Activated CD8-positive, alpha-beta memory T cell treated with anti-CD3 and anti-CD28 coated beads, Interleukin-2, amount 50 U/mL, for 4 hours (primary cell): ENCODE measurements around the gene ESYT2.

ENCODE experiments used
- DNase-seq: peaks from one replicate; pipeline ENCODE4 v3.0.0-alpha.2; 2020

The ESYT2 gene

DNA sequence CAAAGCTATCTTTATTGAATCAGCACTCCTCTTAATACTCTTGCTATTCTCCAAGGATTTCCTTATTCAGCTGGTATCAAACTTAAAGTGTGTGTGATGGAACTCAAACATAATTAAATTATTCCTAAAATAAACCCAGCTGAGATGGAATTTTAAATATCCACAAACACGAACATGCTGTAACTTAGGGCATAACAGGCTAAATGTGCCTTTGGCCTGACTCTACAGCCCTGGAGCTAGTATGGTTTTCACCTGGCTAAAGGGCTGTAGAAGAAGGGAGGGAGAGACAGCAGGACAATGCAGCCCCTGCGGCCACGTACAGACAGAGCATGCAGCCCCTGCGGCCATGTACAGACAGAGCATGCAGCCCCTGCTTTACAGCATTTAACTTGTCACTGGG is 34.0 kb downstream of the ESYT2 start:
- no peak for DNase-seq

DNA sequence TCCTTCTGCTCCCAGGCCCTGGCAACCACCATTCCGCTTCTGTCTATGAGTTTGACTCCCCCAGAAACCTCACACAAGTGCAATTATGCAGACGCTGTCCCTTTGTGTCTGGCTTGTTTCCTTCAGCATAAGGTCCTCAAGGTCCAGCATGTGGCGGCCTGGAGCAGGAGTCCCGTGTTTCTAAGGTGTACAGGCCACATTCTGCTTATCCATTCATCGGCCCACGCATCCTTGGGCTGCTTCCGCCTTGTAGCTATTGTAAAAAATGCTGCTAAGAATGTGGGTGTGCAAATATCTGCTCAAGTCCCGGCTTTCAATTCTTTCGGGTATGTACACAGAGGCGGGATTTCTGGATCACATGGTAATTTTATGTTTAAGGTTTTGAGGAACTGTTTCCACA is 38.2 kb downstream of the ESYT2 start:
- no peak for DNase-seq

DNA sequence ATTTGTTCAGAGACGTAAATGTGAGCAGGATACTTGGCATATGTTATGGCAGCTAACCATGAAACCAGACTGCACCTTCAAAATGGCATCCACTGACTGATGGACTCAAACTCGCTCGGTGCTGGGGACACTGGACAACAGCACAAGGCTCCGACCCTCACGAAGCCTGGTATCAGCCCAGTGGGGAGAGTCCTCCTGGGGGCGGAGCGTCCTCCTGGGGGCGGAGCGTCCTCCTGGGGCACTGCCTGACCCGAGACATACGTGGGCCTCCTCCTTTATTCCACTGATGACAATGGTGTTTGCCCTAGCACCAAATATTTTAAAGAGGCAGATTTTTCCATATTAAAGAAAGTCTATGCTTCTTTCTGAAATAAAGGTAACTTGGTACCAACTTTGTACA is 39.5 kb downstream of the ESYT2 start:
- DNase-seq: no peak

DNA sequence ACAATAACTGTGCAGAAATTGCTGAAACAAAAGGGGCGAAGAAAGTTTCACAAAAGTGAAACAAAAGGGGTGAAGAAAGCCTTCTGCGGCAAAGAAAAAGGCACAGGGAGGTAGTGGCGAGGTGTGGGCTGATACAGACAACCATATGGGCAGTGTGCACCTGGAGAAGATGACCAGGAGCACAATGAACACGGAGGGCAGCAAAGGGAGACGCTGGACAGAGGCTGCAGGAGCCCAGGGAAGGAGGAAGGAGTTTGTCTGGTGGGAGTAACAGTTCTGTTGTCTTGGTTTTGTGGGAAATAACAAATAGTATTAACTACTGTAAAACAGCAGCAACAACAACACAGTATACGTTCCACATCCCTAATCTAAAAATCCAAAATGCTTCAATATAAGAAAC is 42.4 kb downstream of the ESYT2 start:
- no peak for DNase-seq

DNA sequence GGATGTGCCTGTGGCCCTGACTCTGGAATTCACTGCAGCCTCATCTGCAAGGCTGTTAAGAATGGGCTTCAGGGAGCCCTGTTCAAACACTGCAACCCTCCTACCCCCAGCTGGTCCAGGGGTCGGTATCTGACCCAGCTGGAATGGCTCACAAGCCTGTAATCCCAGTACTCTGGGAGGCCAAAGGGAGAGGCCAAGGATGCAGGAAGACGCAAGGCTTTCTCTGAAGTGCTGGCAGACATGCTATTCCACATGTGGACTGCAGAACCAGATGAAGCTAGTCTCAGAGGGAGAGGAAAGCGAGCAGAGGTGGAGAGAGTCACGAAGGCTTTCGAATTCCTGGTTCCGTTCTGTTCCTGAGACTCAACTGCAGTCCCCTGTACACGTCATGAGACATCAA is 45.0 kb downstream of the ESYT2 start:
- DNase-seq: no peak

DNA sequence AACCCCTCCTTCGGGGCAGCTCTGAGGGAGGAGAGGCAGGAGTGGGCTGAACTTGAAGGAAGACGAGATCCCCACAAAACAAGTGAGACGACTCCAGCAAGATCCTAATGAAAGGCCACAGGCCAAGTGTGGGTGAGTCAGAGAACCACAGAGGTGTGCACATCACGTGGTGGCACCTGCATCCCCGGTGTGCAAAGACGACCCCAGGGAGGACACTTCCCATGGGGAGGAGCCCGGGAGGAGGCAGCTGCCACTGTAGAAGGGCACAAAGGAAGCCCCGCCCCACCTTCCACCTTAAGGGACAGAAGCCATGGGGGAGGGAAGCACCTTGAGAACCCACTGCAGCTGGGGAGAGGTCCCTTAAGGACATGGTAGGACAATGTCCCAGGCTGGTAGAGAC is 45.7 kb downstream of the ESYT2 start:
- DNase-seq: no peak

DNA sequence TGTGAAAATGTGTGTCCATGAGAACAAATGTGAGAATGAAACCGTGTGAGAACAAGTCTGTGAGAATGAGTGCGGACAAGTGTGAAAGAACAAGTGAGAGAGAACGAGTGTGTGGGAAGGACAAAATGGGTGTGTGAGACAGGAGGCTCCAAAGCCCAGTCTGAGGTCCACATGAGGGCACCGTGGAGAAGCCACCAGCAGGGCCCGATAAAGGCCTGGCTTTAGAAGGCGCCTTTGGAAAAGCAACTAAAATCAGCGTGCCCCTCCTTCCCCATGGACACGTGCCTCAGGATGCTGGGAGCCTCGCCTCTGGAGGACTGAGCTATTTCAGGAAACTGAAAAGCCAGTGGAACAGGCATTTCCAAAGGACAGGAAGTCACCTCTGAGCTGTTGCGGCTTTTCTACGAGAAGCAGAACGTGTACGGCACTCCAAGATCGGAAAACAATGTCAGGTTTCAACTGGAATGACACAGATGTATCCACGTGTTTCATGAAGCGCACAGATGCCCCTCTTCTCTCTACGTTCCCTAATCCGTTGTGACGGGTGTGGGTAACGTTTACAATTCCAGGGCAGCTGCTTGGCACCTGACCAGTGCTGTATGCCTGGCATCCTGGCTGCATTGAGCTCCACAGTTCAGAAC is 46.4 kb downstream of the ESYT2 start:
- DNase-seq: no peak

DNA sequence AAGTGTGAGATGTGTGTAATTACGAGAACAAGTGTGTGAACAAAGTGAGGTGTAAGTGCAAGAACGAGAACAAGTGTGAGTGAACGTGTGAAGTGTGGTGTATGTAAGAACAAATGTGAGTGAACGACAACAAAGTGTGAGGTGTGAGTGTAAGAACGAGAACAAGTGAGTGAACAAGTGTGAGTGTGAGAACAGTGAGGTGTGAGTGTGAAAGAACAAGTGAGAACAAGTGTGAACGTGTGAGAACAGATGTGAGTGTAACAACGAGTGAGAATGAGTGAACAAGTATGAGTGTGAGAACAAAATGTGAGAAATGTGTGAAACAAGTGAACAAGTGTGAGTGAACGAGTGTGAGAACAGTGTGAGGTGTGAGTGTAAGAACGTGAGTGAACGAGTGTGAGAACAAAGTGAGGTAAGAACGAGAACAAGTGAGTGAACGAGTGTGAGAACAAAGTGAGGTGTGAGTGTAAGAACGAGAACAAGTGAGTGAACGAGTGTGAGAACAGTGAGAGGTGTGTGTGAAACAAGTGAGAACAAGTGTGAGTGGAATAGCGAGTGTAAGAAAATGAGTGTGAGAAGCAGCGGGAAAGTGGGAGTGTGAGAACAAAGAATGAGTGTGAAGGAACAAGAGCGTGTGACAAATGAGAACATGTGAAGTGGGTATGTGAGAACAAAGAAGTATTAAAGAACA is 47.2 kb downstream of the ESYT2 start:
- no peak for DNase-seq

DNA sequence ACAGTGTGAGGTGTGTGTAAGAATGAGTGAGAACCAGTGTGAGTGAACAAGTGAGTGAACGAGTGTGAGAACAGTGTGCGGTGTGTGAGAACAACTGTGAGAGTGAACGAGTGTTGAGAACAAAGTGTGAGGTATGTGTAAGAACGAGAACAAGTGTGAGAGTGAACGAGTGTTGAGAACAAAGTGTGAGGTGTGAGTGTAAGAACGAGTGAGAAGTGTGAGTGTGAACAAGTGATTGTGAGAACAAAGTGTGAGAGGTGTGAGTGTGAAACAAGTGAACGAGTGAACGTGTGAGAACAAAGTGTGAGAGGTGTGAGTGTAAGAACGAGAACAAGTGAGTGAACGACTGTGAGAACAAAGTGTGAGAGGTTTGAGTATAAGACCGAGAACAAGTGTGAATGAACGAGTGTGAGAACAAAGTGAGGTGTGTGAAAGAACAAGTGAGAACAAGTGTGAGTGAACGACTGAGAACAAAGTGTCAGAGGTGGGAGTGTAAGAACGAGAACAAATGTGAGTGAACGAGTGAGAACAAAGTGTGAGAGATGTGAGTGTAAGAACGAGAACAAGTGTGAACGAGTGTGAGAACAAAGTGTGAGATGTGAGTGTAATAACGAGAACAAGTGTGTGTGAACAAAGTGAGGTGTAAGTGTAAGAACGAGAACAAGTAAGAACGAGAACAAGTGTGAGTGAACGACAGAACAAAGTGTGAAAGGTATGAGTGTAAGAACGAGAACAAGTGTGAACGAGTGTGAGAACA is 47.9 kb downstream of the ESYT2 start:
- DNase-seq: no peak

DNA sequence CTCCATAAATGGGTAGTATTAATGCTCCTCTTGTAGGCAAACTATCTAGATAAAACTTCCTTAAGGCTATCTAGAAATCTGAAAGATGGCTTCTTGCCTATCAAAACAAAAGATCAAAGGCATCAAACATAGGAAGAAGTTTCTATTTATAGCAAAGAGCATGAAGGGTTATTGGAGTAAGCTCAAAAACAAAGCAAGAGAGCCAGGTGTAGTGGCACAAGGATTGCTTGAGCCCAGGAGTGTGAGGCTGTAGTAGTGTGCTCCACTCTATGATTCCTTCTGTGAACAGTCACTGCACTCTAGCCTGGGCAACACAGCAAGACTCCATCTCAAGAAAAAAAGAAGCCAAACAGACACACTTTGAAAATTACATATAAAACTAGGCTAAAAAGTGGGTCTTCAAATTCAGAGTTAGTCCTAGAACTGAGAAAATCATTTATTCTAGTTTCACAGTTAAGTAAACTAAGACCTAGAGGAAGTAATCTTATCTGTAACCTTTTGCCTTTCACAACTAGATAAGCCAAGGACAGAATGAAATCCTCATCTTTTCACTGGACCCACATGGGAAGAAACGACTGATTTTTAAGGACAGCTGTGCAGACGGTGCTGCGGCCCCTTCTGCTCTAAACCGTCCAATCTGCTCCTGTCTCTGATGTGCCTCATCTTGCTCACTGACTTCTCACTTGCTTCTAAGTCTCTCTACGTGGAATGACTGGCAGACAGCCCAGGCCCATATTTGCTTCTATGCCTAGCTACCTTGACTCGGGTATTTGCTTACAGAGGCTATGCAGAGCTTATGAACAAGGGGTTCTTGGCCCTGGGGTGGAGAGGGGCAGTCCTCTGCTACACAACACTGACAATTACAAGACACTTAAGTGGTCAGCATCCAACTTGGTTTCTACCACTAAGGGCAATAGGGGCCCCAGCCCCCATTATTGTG is 50.0 kb downstream of the ESYT2 start:
- no peak for DNase-seq

DNA sequence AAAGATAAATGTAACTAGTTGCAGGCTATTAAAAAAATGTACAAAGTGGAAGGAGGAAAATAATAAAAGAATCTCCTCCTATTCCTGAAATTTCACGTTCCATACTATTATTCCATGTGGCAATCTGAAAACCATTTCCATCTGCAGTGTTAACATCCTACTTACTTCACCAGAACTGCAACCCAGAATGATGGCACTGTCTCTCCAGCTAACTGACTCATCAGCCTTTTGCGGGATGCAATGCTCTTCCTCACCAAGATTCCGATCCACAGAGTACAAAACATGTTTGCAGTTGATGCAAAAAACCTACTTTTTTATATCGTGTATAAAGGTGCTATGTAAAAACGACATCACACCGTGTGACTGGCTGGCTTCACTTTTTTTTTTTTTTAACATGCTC is 50.8 kb downstream of the ESYT2 start:
- no peak for DNase-seq

DNA sequence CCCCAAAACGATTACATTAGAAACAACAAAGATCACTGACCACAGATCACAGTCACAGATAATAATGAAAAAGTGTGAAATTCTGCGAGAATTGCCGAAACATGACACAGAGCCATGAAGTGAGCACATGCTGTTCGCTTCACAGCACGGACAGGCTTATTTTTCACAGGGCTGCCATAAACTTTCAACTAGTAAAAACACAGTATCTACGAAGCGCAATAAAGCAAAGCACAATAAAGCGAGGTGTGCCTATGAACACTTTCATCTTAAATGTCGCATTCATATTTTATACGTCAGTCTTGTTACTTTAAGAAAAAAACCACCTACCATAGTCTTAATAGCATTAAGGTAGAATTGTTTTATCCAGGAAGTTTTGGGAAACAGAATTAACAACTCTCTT is 51.5 kb downstream of the ESYT2 start:
- no peak for DNase-seq

DNA sequence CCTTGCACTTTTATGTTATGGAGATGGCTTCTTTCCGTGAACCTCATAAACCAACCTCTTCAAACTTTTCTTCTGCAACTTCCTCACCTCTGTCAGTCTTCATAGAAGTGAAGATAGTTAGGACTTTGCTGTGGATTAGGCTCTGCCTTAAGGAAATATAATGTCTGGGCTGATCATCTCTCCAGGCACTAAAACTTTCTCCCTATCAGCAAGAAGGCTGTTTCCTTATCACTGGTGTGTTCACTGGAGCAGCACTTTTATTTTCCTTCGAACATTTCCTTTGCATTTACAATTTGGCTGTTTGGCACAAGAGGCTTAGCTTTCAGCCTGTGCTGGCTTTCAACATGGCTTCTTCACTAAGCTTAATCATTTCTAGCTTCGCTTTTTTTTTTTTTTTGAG is 52.8 kb downstream of the ESYT2 start:
- DNase-seq: no peak

DNA sequence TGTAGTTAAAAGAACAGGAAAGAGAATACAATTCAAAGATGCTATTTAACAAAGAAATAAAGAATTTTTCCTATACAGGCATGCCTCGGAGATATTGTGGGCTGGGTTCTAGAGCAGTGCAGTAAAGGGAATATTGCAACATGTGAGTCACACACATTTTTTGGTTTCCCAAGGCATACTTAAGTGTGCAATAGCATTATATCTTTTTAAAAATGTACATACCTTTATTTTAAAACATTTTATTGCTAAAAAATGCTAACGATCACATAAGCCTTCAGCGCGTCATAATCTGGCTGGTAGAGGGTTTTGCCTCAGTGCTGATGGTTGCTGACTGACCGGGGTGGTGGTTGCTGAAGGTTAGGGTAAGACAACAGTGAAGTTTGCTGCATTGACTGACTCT is 54.4 kb downstream of the ESYT2 start:
- DNase-seq: no peak

DNA sequence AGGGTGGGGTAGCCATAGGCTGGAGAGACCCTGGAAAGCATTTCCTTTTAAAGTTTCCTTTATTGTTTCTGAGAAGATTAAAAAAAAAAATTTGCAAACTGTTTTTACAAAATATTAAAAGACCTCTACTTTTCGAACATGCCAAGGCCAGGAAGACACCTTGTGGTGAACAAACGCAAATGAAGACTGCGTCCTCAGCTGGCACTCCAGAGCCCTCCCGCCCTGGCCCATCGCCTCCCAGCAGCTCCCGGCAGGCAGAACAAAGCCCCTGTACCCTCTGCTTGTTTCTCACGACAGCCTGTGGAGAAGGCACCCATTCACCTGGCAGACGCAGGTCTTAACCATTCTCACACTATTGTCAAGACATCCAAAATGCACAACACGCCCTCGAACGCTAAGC is 56.4 kb downstream of the ESYT2 start:
- no peak for DNase-seq

DNA sequence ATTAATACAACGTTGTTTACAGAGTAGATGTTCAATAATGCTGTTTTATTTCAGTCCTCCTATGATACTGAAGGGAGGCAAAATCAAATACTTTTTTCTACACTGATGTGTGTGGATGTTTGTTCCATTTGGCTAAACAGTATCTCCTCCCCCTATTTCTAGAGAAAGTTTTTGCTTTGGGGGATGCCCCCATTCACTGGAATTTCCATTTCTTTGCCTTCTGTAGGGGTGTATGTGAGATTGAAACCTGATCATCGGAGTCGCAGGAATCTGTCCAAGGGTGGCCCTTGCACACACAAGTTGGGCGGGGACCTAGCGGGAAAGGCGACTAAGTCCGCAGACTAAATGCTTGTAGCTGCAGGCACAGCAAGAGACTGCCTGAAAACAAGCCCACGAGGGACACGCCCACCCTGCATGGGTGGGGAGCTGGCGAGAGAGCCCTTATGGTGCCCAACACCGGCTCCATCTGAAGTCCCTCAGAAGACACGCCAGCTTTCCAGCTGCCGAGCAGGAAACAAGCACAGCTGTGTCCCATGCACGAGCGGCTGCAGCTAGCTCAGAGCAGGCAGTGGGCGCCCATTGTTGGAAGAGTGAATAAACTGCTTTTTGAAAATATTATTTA is 58.0 kb downstream of the ESYT2 start:
- no peak for DNase-seq

DNA sequence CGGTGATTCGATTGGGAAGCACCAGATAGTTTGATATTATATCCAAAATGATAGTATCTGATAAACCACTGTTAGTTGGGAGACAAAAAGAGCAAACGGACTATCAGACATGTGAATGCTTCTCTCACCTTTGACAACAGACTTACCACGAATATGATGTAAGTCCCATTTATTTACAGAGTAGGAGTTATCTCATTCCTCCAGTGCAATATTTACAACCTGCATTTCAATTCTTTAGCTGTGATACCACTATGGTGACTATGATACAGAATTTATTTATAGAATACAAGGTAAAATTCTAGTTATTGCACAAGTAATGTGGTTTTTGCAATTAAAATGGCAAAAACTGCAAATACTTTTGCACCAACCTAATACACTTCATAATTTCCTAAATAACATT is 61.6 kb downstream of the ESYT2 start:
- DNase-seq: no peak

DNA sequence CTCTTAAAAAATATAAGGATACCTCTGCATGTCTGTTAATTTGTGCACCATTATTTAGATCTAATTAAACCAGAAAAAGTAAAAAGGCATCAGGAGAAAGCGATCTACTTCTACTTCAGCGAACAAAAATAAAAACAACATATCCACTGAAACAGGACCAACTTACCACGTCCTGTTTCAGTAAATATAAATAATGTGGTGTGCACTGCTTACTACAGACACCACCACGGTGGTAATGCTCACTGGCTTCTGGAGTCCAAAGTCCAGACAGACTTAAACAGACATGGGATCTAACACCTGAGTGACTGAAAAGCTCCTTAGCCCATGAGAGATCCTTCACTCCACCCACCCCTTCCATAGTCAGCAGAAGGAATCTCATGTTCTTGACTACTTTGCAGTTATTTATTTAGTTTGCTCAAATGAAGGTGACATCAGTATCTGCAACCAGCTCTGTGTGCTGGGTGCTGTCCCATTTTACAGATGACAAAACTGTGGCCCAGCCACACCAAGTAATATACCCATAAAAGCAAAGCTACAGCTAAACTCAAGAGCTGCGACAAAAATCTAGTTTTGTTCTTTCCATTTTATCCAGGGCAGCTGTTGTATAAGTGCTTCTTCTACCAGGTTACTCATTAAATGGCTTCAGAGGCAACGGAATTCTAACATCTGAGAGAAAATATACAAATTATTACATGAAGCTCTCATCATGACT is 62.6 kb downstream of the ESYT2 start:
- DNase-seq: no peak

DNA sequence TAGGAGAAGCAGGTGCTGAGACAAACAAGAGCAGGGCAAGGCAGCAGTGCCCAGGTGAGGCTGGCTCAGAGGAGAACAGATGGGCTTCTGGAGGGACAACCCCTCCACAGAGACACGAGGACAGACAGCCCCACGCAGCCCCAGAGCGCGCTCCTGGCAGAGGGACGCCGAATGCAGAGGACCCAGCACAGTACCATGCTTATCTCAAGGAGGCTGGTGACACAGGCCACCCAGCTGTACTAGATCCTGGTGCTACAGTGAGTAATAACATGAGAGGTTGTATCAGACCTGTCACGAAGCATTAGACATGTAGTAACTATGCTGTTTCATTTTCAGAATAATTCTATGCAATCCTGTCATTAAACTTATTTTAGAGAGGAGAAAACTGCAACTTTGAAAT is 64.3 kb downstream of the ESYT2 start:
- no peak for DNase-seq

DNA sequence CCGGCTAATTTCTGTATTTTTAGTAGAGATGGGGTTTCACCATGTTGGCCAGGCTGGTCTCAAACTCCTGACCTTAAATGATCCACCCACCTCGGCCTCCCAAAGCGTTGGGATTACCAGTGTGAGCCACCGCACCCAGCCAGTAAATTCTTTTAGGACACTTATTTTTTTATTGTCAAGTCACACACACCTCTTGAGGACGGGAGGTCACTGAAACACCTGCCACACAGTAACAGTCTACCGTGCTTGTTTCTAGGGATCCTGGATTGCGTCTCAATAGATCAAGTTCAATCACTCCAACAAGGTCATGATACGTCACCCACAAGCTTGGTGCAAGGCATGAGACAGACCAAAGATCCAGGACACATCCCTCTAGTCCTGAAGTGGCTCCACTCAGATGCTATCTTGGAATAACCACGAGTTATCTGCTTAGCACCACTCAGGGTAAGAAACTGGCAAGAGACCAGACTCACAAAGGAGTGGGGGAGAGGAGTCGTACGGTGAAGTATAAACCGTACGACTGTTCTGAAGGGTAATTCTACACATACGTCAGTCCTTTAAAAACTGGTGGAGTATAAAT is 65.8 kb downstream of the ESYT2 start:
- DNase-seq: no peak

DNA sequence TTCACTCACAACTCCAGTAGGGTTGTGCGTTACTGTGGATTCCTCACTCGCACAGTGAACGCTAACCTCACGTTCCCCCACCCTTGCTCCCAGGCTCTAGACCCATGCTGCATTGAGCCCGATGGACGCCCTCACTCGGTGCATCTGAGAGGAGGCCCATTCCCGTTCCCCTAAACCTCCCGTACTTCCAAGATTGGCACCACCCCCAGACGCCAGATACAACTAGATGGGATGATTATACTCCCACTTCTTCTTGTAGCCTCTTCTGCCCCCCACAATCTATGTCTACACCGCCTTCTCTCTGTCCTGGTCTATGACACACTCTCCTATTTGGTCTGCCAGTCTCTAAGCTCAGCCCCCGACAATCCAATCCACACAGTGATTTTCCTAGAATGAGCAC is 67.4 kb downstream of the ESYT2 start:
- no peak for DNase-seq

DNA sequence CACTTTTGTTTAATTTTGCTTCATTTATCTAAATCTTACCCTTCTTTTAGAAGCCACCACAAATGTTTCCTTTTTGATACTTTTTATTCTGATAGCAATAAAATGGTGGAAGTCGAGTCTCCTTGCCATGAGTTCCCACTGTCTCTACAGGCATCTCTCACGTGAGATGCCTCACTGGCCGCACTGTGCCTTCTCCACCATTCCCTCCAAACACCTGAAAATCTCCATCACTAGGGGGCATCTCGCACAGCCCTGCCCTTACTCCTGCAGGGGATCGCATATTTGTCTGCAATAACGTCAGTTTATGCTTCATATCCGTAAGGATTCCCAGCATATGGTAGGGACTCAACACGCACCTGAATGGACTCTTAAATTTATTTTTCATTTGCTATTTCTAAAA is 68.4 kb downstream of the ESYT2 start:
- no peak for DNase-seq
